PC-3 (cell line): ENCODE data around the gene MMD. TPM values are rescaled to one million over a fixed set of nuclear protein-coding genes. Genes with fewer than 3 reads are reported as not detected.

ENCODE experiments used
- ATAC-seq: fragments of 200-7000 bp; cut with Tn5 transposase; 2 replicates; pipeline ENCODE4 v1.9.1; 2020; ENCODE audit warnings: mild to moderate bottlenecking, moderate library complexity
- BruUV-seq: library from RNA; stranded (reverse); fragments of 400-500 nt; replicated peaks from 2 replicates; lab custom pipeline; 2021; lab: Mats Ljungman, UMichigan
- CTCF ChIA-PET: fragments of 300-600 bp; sonication (Branson Sonifier 250); formaldehyde crosslinking; loops from one replicate; lab custom pipeline; 2022; ENCODE audit warnings: antibody characterized with exemption; lab: Charles Lee
- POLR2A ChIA-PET: fragments of 300-600 bp; sonication (Branson Sonifier 250); formaldehyde crosslinking; loops from one replicate; lab custom pipeline; 2022; ENCODE audit warnings: antibody characterized with exemption; ENCODE audit not compliant: unreplicated experiment; lab: Charles Lee
- DNase-seq: peaks from one replicate; pipeline ENCODE4 v3.0.0-alpha.2; 2015
- H2AFZ ChIP-seq: fragments of 300-600 bp; sonication (generic); 2 replicates; pipeline ENCODE4 v1.6.0; 2016; ENCODE audit warnings: antibody characterized with exemption, low read length
- H3F3A ChIP-seq: fragments of 300-600 bp; sonication (generic); one replicate; pipeline ENCODE4 v1.6.0; 2017; ENCODE audit warnings: antibody characterized with exemption, low read length, control low read depth, mild to moderate bottlenecking; ENCODE audit not compliant: unreplicated experiment
- H3K27ac ChIP-seq: fragments of 300-600 bp; sonication (generic); 2 replicates; pipeline ENCODE4 v1.5.1; 2016; ENCODE audit warnings: mild to moderate bottlenecking, low read length
- H3K27me3 ChIP-seq: fragments of 300-600 bp; sonication (generic); 2 replicates; pipeline ENCODE4 v1.6.1; 2016; ENCODE audit warnings: low read length, mixed read lengths
- H3K36me3 ChIP-seq: fragments of 300-600 bp; sonication (generic); 2 replicates; pipeline ENCODE4 v1.6.1; 2016; ENCODE audit warnings: low read depth, mixed run types, low read length, mixed read lengths
- H3K4me1 ChIP-seq: fragments of 300-600 bp; sonication (generic); 2 replicates; pipeline ENCODE4 v1.5.1; 2016; ENCODE audit warnings: low read length; ENCODE audit not compliant: insufficient read depth
- H3K4me2 ChIP-seq: fragments of 300-600 bp; sonication (generic); 2 replicates; pipeline ENCODE4 v1.6.0; 2016; ENCODE audit warnings: low read length
- H3K4me3 ChIP-seq: fragments of 300-600 bp; sonication (generic); 2 replicates; pipeline ENCODE4 v1.5.1; 2016; ENCODE audit warnings: mild to moderate bottlenecking, low read length, mixed read lengths
- H3K79me2 ChIP-seq: fragments of 300-600 bp; sonication (generic); 2 replicates; pipeline ENCODE4 v1.6.1; 2017; ENCODE audit warnings: low read length, mixed read lengths
- H3K9ac ChIP-seq: fragments of 300-600 bp; sonication (generic); 2 replicates; pipeline ENCODE4 v1.6.0; 2016; ENCODE audit warnings: mild to moderate bottlenecking, low read length
- H3K9me2 ChIP-seq: fragments of 300-600 bp; sonication (generic); replicated peaks from 2 replicates; pipeline ENCODE4 v1.6.1; 2016; ENCODE audit warnings: mixed run types, low read length, mixed read lengths
- H3K9me3 ChIP-seq: fragments of 300-600 bp; sonication (generic); 2 replicates; pipeline ENCODE4 v1.6.1; 2016; ENCODE audit warnings: low read length, mixed read lengths
- H4K20me1 ChIP-seq: fragments of 300-600 bp; sonication (generic); 2 replicates; pipeline ENCODE4 v1.6.1; 2016; ENCODE audit warnings: low read length, mixed read lengths
- EZH2 ChIP-seq: fragments of 300-600 bp; sonication (generic); IDR thresholded peaks from one replicate; pipeline ENCODE4 v1.6.1; 2017; ENCODE audit warnings: antibody characterized with exemption, mild to moderate bottlenecking, low read length; ENCODE audit not compliant: unreplicated experiment
- EZH2phosphoT487 ChIP-seq: fragments of 300-600 bp; sonication (generic); IDR thresholded peaks from 2 replicates; pipeline ENCODE4 v1.6.1; 2018; ENCODE audit warnings: mild to moderate bottlenecking, antibody characterized with exemption, low read length, borderline replicate concordance
- intact Hi-C: fragments of 100-400 bp; cut with micrococcal nuclease; formaldehyde crosslinking; loops from 2 replicates; pipeline ENCODE4 v1.9.0; 2023
- total RNA-seq: library from RNA; depleted of rRNA; stranded (reverse); fragments of >200 nt; gene quantifications from 2 replicates; pipeline ENCODE4 v1.2.3, GENCODE V29; 2014
- TF ChIP-seq, protein P1 (sequence below): fragments of 300-600 bp; sonication (generic); conservative IDR thresholded peaks from 2 replicates; pipeline ENCODE4 v1.5.1; 2017; ENCODE audit warnings: antibody characterized with exemption, low read depth, mild to moderate bottlenecking, low read length

Gene MMD
- total RNA-seq, 1 experiment from 2014 or later: 24.1 TPM

DNA sequence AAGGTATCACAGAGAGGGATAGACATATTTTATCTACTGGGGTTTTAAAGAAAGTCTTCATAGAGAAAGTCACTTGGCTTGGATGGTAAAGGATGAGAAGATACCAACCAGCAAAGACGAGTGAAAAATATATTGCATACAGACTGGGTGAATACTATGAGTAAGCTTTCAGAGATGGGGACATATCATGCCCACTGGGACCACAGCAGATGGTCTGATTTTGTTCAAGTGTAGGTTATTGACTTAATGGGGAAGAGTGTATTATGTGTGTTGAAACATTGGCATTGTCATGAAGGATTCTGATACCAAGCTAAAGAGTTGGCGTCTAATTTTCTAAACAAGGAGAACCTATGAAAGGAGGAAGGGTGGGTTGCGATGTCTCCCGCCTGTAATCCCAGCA is 13.8 kb upstream of the MMD start:
- DNase-seq (no peak), ATAC-seq (no peak)
- CTCF ChIA-PET: no interaction called here
- no peak overlapping the region for H3K4me3 ChIP-seq
- TF ChIP-seq EZH2phosphoT487: no peak
- H3K27me3 ChIP-seq: no peaks in the 10 kb centered on the region
- intact Hi-C loops: loop anchor here (10.0 kb wide), 1 partner anchor 271 kb away; no protein-coding TSS in a partner anchor
- BruUV-seq: no TSS peak
- H3K4me1 ChIP-seq: peaks cover 40% of the 10 kb centered on the region
- H4K20me1 ChIP-seq: no peaks in the 10 kb centered on the region
- H3K36me3 ChIP-seq: no peaks in the 10 kb centered on the region
- H3K9me3 ChIP-seq: no peaks in the 10 kb centered on the region
- H3K27ac ChIP-seq: no peak overlapping the region
- no peak overlapping the region for H2AFZ ChIP-seq
- peaks cover 6% of the 10 kb centered on the region for H3F3A ChIP-seq
- H3K4me2 ChIP-seq: no peak overlapping the region
- H3K9me2 ChIP-seq: no peaks in the 10 kb centered on the region
- POLR2A ChIA-PET: no interaction called here
- H3K9ac ChIP-seq: no peak overlapping the region
- no peaks in the 10 kb centered on the region for H3K79me2 ChIP-seq

DNA sequence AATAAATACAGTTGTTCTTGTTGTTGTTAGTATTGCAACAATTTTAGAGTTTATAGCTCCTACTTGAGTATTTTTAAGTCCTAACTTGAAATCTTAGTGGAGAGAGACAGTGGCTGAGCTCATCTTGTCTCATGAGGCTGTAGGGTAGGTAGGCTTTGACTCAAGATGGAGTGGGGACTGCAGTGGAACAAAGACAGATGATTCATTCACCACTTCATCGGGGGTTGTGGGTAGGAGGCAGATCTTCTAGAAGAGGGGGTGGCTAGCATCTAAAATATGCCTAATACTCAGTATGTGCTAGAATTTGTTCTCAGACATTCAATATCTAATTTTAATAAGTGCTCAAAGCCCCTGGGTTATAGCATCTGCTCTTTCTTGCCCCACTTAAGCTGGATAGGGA is 13.1 kb upstream of the MMD start:
- DNase-seq (no peak), ATAC-seq (no peak)
- H3K27ac ChIP-seq: no peak overlapping the region
- intact Hi-C loops: loop anchor here (10.0 kb wide), 1 partner anchor 270 kb away; no protein-coding TSS in a partner anchor
- no peak overlapping the region for H3K4me3 ChIP-seq
- H3K27me3 ChIP-seq: no peaks in the 10 kb centered on the region
- POLR2A ChIA-PET: no interaction called here
- CTCF ChIA-PET: no interaction called here
- H3K4me2 ChIP-seq: no peak overlapping the region
- no peaks in the 10 kb centered on the region for H3K36me3 ChIP-seq
- H3K9me3 ChIP-seq: no peaks in the 10 kb centered on the region
- H2AFZ ChIP-seq: no peak overlapping the region
- TF ChIP-seq EZH2 (no peak), EZH2phosphoT487 (no peak)
- TF ChIP-seq, protein P1, sequence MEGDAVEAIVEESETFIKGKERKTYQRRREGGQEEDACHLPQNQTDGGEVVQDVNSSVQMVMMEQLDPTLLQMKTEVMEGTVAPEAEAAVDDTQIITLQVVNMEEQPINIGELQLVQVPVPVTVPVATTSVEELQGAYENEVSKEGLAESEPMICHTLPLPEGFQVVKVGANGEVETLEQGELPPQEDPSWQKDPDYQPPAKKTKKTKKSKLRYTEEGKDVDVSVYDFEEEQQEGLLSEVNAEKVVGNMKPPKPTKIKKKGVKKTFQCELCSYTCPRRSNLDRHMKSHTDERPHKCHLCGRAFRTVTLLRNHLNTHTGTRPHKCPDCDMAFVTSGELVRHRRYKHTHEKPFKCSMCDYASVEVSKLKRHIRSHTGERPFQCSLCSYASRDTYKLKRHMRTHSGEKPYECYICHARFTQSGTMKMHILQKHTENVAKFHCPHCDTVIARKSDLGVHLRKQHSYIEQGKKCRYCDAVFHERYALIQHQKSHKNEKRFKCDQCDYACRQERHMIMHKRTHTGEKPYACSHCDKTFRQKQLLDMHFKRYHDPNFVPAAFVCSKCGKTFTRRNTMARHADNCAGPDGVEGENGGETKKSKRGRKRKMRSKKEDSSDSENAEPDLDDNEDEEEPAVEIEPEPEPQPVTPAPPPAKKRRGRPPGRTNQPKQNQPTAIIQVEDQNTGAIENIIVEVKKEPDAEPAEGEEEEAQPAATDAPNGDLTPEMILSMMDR: no peak
- no peaks in the 10 kb centered on the region for H4K20me1 ChIP-seq
- BruUV-seq: no TSS peak
- H3F3A ChIP-seq: peaks cover 6% of the 10 kb centered on the region
- peaks cover 40% of the 10 kb centered on the region for H3K4me1 ChIP-seq
- no peaks in the 10 kb centered on the region for H3K9me2 ChIP-seq
- H3K79me2 ChIP-seq: no peaks in the 10 kb centered on the region
- no peak overlapping the region for H3K9ac ChIP-seq

DNA sequence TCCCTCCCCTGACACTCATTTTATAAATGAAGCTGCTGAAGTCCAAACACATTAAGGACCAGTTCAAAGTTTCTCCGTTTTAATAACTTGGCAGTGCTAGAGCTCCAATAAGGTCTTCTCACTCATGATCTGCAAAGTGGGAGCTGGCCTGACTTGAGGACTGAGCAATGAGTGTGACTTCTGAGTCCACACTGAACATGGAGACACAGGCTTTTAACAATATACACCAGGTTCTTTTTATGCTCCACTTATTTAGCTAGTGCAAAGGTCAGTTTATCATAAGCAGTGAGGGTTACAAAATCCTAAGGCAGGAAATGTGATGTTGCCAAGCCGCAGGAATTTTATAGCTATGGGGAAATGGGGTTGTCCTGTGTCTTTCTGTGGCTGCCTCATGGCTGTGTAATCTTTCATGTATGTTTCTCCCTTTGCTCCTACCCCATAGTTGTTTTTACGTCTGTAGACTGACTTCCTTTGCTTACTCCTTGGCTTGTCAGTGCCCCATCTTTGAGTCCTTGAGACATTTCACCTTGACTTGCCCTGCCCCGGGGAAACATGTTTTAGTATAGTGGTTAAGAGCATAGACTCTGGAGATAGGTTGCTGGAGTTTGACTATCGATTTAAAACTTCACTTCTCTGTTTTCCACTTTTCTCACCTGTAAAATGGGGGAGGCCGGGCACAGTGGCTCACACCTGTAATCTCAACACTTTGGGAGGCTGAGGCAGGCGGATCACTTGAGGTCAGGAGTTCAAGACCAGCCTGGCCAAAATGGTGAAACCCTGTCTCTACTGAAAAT is 12.2 kb upstream of the MMD start:
- Histone ChIP-seq H3K9me2 (no peaks in the 10 kb centered on the region), H3K9ac (peak overlapping the region; percentile 73), H3K79me2 (no peaks in the 10 kb centered on the region), H3K4me3 (peak overlapping the region; percentile 59), H3K4me1 (peaks cover 40% of the 10 kb centered on the region), H3F3A (peaks cover 6% of the 10 kb centered on the region), H3K27ac (peak overlapping the region; percentile 96), H4K20me1 (no peaks in the 10 kb centered on the region), H3K36me3 (no peaks in the 10 kb centered on the region), H2AFZ (no peak overlapping the region), H3K27me3 (no peaks in the 10 kb centered on the region), H3K4me2 (peak overlapping the region; percentile 92), H3K9me3 (no peaks in the 10 kb centered on the region)
- ChIA-PET POLR2A (interaction anchor here (0.6 kb wide), 2 partner anchors 64 to 1674 kb away, joined by 4 read pairs; no protein-coding TSS in a partner anchor), CTCF (interaction anchor here (0.5 to 1.4 kb wide), 4 partner anchors 19 to 387 kb away, joined by 3 to 5 read pairs (median 4); no protein-coding TSS in a partner anchor)
- DNase-seq: peak; percentile 99
- peak; percentile 73 for ATAC-seq
- intact Hi-C loops: loop anchor here (1.0 to 10.0 kb wide), 7 partner anchors 14 to 269 kb away; no protein-coding TSS in a partner anchor
- no peak for TF ChIP-seq EZH2
- TF ChIP-seq, protein P1: no peak
- no peak for TF ChIP-seq EZH2phosphoT487
- BruUV-seq: no TSS peak
